Smooth muscle cell of the brain vasculature (primary cell): ENCODE data around the gene IL34.
"Not testable (repeated sequence)": the region's sequence is repeated elsewhere in the genome, so short reads cannot be mapped to it uniquely, and the experiment has no call there.

ENCODE experiments used
- DNase-seq: peaks from one replicate; pipeline ENCODE4 v3.0.0-alpha.2; 2012; ENCODE audit warnings: low read depth, low spot score

Gene IL34

GRCh38 chr16:70656712-70657263, 10.4 kb downstream of the IL34 start:
- DNase-seq, result no peak

- no peak for DNase-seq
These were observed 11.6 kb downstream of the IL34 start for GRCh38 chr16:70657956-70658355.

- DNase-seq, result no peak
These were observed 12.6 kb downstream of the IL34 start for GRCh38 chr16:70658921-70659320.

- no peak for DNase-seq
These were observed 13.2 kb downstream of the IL34 start for GRCh38 chr16:70659546-70659945.

- DNase-seq, result no peak
These were observed 13.8 kb downstream of the IL34 start for GRCh38 chr16:70659953-70660671.

- DNase-seq, result no peak
These were observed 14.5 kb downstream of the IL34 start for GRCh38 chr16:70660672-70661350.

- no peak for DNase-seq
These were observed 15.2 kb downstream of the IL34 start for GRCh38 chr16:70661534-70661917.

GRCh38 chr16:70661918-70662641, 15.7 kb downstream of the IL34 start:
- no peak for DNase-seq

- DNase-seq, result no peak
These were observed 16.7 kb downstream of the IL34 start for GRCh38 chr16:70662991-70663523.

GRCh38 chr16:70663524-70664324, 17.4 kb downstream of the IL34 start:
- DNase-seq, result no peak

GRCh38 chr16:70664325-70665112, 18.2 kb downstream of the IL34 start:
- no peak for DNase-seq

GRCh38 chr16:70665113-70665694, 18.8 kb downstream of the IL34 start:
- DNase-seq, result no peak

- no peak for DNase-seq
These were observed 19.7 kb downstream of the IL34 start for GRCh38 chr16:70665806-70666735.

- DNase-seq, result no peak
These were observed 23.8 kb downstream of the IL34 start for GRCh38 chr16:70670175-70670574.

GRCh38 chr16:70670938-70671337, 24.6 kb downstream of the IL34 start:
- DNase-seq, result not testable (repeated sequence)

- DNase-seq, result no peak
These were observed 28.1 kb downstream of the IL34 start for GRCh38 chr16:70674221-70675014.

- DNase-seq, result no peak
These were observed 29.6 kb downstream of the IL34 start for GRCh38 chr16:70675851-70676513.
